DND-41 (cell line): ENCODE data around the gene ALG6.

Source experiments
- ATAC-seq: fragments of 200-7000 bp; cut with Tn5 transposase; 3 replicates; pipeline ENCODE4 v1.9.1; 2021; ENCODE audit warnings: low read depth; ENCODE audit not compliant: insufficient read depth
- DNase-seq: peaks from one replicate; pipeline ENCODE4 v3.0.0-alpha.2; 2020
- H2AFZ ChIP-seq: 2 replicates; pipeline ENCODE4 v1.6.0; 2012; ENCODE audit warnings: low read depth, low read length
- H3K27ac ChIP-seq: 2 replicates; pipeline ENCODE4 v1.5.1; 2012; ENCODE audit warnings: low read length, inconsistent platforms
- H3K27me3 ChIP-seq: fragments of 200-600 bp; sonication (generic); 2 replicates; pipeline ENCODE4 v1.6.0; 2012; ENCODE audit warnings: low read length, mild to moderate bottlenecking, inconsistent platforms; ENCODE audit not compliant: insufficient read depth, poor library complexity
- H3K36me3 ChIP-seq: 2 replicates; pipeline ENCODE4 v1.5.1; 2012; ENCODE audit warnings: low read length, inconsistent platforms; ENCODE audit not compliant: insufficient read depth
- H3K4me1 ChIP-seq: 2 replicates; pipeline ENCODE4 v1.5.1; 2012; ENCODE audit warnings: mild to moderate bottlenecking, low read length; ENCODE audit not compliant: insufficient read depth
- H3K4me2 ChIP-seq: 2 replicates; pipeline ENCODE4 v1.6.0; 2012; ENCODE audit warnings: mild to moderate bottlenecking, moderate library complexity, low read length, inconsistent platforms; ENCODE audit not compliant: insufficient read depth
- H3K4me3 ChIP-seq, 2 experiments: fragments of 200-600 bp in 1 of 2; shearing (Covaris generic) in 1 of 2; 2 replicates each; pipeline ENCODE4 v1.5.1; 2012 to 2016; ENCODE audit warnings: inconsistent platforms in 2 of 2, low read length in 2 of 2, mild to moderate bottlenecking in 2 of 2, low read depth in 1 of 2, moderate library complexity in 1 of 2
- H3K79me2 ChIP-seq: 2 replicates; pipeline ENCODE4 v1.6.0; 2012; ENCODE audit warnings: low read length, inconsistent platforms; ENCODE audit not compliant: insufficient read depth
- H3K9ac ChIP-seq: 2 replicates; pipeline ENCODE4 v1.6.0; 2012; ENCODE audit warnings: low read depth, mild to moderate bottlenecking, inconsistent platforms, low read length, moderate library complexity
- H3K9me3 ChIP-seq: 2 replicates; pipeline ENCODE4 v1.5.1; 2012; ENCODE audit warnings: low read length, moderate library complexity, mild to moderate bottlenecking, inconsistent platforms; ENCODE audit not compliant: insufficient read depth, severe bottlenecking
- H4K20me1 ChIP-seq: 2 replicates; pipeline ENCODE4 v1.6.0; 2012; ENCODE audit warnings: low read length; ENCODE audit not compliant: insufficient read depth
- EZH2 ChIP-seq: IDR thresholded peaks from 3 replicates; pipeline ENCODE4 v1.6.1; 2012; ENCODE audit warnings: borderline replicate concordance, low read depth, mild to moderate bottlenecking, moderate library complexity, low read length, inconsistent platforms; ENCODE audit not compliant: severe bottlenecking
- TF ChIP-seq, protein P1 (sequence below): IDR thresholded peaks from 2 replicates; pipeline ENCODE4 v1.5.1; 2012; ENCODE audit warnings: borderline replicate concordance, low read length, moderate library complexity, mild to moderate bottlenecking; ENCODE audit not compliant: poor library complexity, severe bottlenecking; ENCODE audit errors: extremely low read depth

ALG6 gene

DNA sequence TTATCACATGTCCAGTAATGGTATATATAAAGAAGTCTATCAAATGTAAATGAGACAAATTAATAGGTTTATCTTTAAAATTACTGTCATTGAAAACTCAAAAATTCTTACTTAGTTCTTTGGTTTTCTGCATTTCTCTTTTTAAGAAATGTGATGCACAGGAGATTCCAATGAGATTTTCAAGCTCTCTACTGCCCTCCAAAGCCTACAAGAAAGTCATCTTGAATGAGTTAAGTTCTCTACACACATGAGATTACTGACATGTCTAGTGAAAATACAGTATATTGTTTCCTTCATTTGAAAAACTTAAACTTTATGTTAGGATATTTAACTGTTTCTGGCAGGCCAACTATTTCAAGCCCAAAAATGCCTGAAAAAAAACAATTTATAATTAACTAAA, 86.8 kb downstream of the ALG6 start:
- Histone ChIP-seq H3K79me2 (no peaks in the 10 kb centered on the region), H4K20me1 (no peaks in the 10 kb centered on the region), H2AFZ (no peak overlapping the region), H3K36me3 (peaks cover 7% of the 10 kb centered on the region; the same call in 1 of the 2 replicates), H3K9me3 (no peaks in the 10 kb centered on the region), H3K27ac (no peak overlapping the region), H3K9ac (no peak overlapping the region), H3K4me1 (no peaks in the 10 kb centered on the region), H3K4me2 (no peak overlapping the region), H3K27me3 (no peaks in the 10 kb centered on the region), H3K4me3 (no peak overlapping the region)
- TF ChIP-seq EZH2, result no peak
- TF ChIP-seq, protein P1, sequence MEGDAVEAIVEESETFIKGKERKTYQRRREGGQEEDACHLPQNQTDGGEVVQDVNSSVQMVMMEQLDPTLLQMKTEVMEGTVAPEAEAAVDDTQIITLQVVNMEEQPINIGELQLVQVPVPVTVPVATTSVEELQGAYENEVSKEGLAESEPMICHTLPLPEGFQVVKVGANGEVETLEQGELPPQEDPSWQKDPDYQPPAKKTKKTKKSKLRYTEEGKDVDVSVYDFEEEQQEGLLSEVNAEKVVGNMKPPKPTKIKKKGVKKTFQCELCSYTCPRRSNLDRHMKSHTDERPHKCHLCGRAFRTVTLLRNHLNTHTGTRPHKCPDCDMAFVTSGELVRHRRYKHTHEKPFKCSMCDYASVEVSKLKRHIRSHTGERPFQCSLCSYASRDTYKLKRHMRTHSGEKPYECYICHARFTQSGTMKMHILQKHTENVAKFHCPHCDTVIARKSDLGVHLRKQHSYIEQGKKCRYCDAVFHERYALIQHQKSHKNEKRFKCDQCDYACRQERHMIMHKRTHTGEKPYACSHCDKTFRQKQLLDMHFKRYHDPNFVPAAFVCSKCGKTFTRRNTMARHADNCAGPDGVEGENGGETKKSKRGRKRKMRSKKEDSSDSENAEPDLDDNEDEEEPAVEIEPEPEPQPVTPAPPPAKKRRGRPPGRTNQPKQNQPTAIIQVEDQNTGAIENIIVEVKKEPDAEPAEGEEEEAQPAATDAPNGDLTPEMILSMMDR, result no peak
- DNase-seq, result no peak
- ATAC-seq, result no peak

GRCh38 chr1:63458750-63459149, 91.3 kb downstream of the ALG6 start:
- Histone ChIP-seq H3K4me1 (no peaks in the 10 kb centered on the region), H3K4me3 (no peak overlapping the region), H3K9me3 (peaks cover 14% of the 10 kb centered on the region), H3K36me3 (peaks cover 16% of the 10 kb centered on the region; the same call in 1 of the 2 replicates), H3K4me2 (no peak overlapping the region), H3K27ac (no peak overlapping the region), H4K20me1 (no peaks in the 10 kb centered on the region), H3K27me3 (no peaks in the 10 kb centered on the region), H2AFZ (no peak overlapping the region), H3K9ac (no peak overlapping the region), H3K79me2 (no peaks in the 10 kb centered on the region)
- TF ChIP-seq, protein P1, result no peak
- no peak for TF ChIP-seq EZH2
- ATAC-seq, result no peak
- DNase-seq, result no peak

- no peaks in the 10 kb centered on the region for H3K27me3 ChIP-seq
- no peak overlapping the region for H2AFZ ChIP-seq
- no peak overlapping the region for H3K4me2 ChIP-seq
- no peak overlapping the region for H3K4me3 ChIP-seq
- peaks cover 16% of the 10 kb centered on the region; the same call in 1 of the 2 replicates for H3K36me3 ChIP-seq
- TF ChIP-seq, protein P1, result no peak
- TF ChIP-seq EZH2, result no peak
- ATAC-seq (no peak), DNase-seq (no peak)
- no peak overlapping the region for H3K9ac ChIP-seq
- H3K27ac ChIP-seq, result no peak overlapping the region
- no peaks in the 10 kb centered on the region for H4K20me1 ChIP-seq
- peaks cover 14% of the 10 kb centered on the region for H3K9me3 ChIP-seq
- H3K4me1 ChIP-seq, result no peaks in the 10 kb centered on the region
- no peaks in the 10 kb centered on the region for H3K79me2 ChIP-seq
Measured at GRCh38 chr1:63461661-63462230, 94.3 kb downstream of the ALG6 start.

- Histone ChIP-seq H2AFZ (no peak overlapping the region), H3K79me2 (no peaks in the 10 kb centered on the region), H4K20me1 (no peaks in the 10 kb centered on the region), H3K27me3 (no peaks in the 10 kb centered on the region), H3K36me3 (peaks cover 16% of the 10 kb centered on the region; the same call in 1 of the 2 replicates), H3K4me3 (no peak overlapping the region), H3K9ac (no peak overlapping the region), H3K27ac (no peak overlapping the region), H3K4me1 (no peaks in the 10 kb centered on the region), H3K4me2 (no peak overlapping the region), H3K9me3 (peaks cover 14% of the 10 kb centered on the region)
- TF ChIP-seq, protein P1, result no peak
- no peak for TF ChIP-seq EZH2
- DNase-seq (no peak), ATAC-seq (no peak)
Measured at GRCh38 chr1:63463248-63463647, 95.8 kb downstream of the ALG6 start.
